GM06990 (cell line): ENCODE measurements around the gene FMNL3.

Experiments
- DNase-seq: peaks from one replicate; pipeline ENCODE4 v3.0.0-alpha.2; 2011; ENCODE audit not compliant: insufficient read length; ENCODE audit errors: extremely low read depth
- H3K27me3 ChIP-seq: replicated peaks from 2 replicates; pipeline ENCODE4 v1.6.0; 2011; ENCODE audit warnings: low read length; ENCODE audit not compliant: control insufficient read depth, insufficient read depth
- H3K36me3 ChIP-seq: 2 replicates; pipeline ENCODE4 v1.5.1; 2011; ENCODE audit warnings: low read length; ENCODE audit not compliant: control insufficient read depth, insufficient read depth
- H3K4me3 ChIP-seq: replicated peaks from 2 replicates; pipeline ENCODE4 v1.5.1; 2011; ENCODE audit warnings: low read depth, mild to moderate bottlenecking, control low read depth, low read length
- TF ChIP-seq, protein P1 (sequence below): IDR thresholded peaks from 2 replicates; pipeline ENCODE4 v1.5.1; 2011; ENCODE audit warnings: low read length, control low read depth, mild to moderate bottlenecking, inconsistent platforms; ENCODE audit not compliant: insufficient read depth, poor library complexity, severe bottlenecking

The FMNL3 gene

DNA sequence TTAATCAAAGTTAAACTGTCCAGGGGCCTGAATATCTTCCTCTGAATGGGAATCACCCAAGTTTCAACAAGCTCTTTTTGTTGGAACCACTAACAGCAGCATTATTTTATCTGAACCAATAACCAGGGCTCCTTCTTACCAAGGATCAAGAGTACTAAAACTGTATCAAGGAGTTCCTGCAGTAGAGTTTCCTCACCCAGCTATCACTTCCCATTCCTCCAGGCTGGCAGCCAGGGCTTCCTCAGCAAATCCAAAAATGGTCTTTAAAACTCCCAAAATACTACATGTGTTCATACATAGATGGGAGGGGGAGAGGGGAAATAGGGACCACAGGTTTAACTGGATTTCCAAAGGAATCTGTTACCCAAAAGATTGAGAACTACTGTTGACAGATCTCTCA is 10.5 kb downstream of the FMNL3 start:
- TF ChIP-seq, protein P1, sequence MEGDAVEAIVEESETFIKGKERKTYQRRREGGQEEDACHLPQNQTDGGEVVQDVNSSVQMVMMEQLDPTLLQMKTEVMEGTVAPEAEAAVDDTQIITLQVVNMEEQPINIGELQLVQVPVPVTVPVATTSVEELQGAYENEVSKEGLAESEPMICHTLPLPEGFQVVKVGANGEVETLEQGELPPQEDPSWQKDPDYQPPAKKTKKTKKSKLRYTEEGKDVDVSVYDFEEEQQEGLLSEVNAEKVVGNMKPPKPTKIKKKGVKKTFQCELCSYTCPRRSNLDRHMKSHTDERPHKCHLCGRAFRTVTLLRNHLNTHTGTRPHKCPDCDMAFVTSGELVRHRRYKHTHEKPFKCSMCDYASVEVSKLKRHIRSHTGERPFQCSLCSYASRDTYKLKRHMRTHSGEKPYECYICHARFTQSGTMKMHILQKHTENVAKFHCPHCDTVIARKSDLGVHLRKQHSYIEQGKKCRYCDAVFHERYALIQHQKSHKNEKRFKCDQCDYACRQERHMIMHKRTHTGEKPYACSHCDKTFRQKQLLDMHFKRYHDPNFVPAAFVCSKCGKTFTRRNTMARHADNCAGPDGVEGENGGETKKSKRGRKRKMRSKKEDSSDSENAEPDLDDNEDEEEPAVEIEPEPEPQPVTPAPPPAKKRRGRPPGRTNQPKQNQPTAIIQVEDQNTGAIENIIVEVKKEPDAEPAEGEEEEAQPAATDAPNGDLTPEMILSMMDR, result no peak
- DNase-seq, result no peak
- Histone ChIP-seq H3K27me3 (no peaks in the 10 kb centered on the region), H3K36me3 (0 out of 2 replicates have a peak, but pooled peaks cover 1% of the 10 kb centered on the region), H3K4me3 (no peak overlapping the region)

DNA sequence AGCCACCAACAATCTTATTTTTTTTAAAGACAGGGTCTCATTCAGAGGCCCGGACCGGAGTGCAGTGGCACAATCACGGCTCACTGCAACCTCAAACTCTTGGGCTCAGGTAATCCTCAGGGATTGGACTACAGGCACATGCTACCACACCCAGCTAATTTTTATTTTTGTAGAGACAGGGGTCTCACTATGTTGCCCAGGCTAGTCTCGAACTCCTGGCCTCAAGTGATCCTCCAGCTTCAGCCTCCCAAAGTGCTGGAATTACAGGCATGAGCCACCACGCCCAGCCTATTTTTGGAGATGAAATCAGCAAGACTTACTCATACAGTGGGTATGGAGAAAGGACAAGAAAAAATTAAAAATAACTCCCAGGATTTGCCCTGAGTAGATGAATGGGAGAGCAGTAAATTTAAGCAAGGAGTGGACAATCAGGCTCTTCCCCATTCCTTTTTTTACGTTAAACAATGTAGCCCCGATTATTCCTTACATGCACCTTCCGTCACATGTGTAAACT is 13.2 kb downstream of the FMNL3 start:
- TF ChIP-seq, protein P1, result no peak
- Histone ChIP-seq H3K27me3 (no peaks in the 10 kb centered on the region), H3K4me3 (no peak overlapping the region), H3K36me3 (0 out of 2 replicates have a peak, but pooled peaks cover 1% of the 10 kb centered on the region)
- DNase-seq, result no peak

DNA sequence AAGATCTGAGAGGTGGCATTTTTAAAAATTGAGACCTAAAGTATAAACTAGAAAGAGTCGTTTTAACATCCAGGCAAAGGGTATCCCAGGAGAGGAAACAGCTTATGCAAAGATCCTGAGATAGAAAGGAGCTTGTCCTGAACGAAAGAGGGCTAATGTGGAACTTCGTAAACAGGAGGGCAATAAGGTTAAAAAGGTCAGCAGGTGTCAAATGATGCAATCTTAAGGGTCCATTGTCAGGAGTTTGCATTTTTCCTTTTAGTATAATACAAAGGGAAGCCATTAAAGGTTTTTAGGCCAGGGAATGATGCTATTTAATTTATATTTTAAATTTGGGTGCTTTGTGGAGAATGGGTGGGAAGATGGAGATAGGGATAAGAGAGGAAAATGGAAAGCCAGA is 14.4 kb downstream of the FMNL3 start:
- no peaks in the 10 kb centered on the region for H3K27me3 ChIP-seq
- 0 out of 2 replicates have a peak, but pooled peaks cover 1% of the 10 kb centered on the region for H3K36me3 ChIP-seq
- DNase-seq, result no peak
- TF ChIP-seq, protein P1, result no peak
- H3K4me3 ChIP-seq, result no peak overlapping the region

DNA sequence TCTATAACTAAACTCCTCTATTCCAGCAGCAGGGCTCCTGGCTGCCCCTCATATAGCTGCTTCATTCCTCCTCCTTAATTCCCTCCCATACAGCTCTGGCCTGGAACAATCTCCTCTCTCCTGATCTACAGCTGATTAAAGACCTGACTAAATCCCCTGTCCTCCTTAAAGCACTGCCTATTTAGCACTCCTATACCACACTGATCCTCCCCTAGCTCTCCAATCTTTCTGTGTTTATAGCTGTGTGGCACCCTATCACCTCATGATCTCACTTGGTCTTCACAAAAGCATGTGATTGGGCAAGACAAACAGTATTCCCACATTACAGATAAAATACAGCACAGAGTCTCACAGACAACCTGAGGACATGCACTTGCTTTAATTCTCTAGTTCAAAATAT is 17.4 kb downstream of the FMNL3 start:
- TF ChIP-seq, protein P1, result no peak
- no peaks in the 10 kb centered on the region for H3K36me3 ChIP-seq
- no peak overlapping the region for H3K4me3 ChIP-seq
- H3K27me3 ChIP-seq, result no peaks in the 10 kb centered on the region
- DNase-seq, result no peak

DNA sequence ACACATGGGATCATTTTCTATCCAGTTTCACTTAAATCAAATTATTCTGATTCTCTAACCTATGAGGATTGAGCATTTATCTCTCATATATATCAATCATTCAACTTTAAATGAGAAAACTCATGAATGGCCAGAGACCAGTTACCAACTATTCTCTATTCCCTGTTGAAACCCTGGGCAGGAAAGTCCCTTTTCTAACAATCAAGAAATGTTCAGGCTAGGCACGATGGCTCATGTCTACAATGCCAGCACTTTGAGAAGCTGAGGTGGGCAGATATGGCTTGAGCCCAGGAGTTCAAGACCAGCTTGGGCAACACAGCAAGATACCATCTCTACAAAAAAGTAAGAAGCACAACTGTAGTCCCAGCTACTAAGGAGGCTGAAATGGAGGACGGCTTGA is 18.0 kb downstream of the FMNL3 start:
- TF ChIP-seq, protein P1, result no peak
- DNase-seq, result no peak
- Histone ChIP-seq H3K27me3 (no peaks in the 10 kb centered on the region), H3K36me3 (no peaks in the 10 kb centered on the region; the same call in 1 of the 2 replicates), H3K4me3 (no peak overlapping the region)

DNA sequence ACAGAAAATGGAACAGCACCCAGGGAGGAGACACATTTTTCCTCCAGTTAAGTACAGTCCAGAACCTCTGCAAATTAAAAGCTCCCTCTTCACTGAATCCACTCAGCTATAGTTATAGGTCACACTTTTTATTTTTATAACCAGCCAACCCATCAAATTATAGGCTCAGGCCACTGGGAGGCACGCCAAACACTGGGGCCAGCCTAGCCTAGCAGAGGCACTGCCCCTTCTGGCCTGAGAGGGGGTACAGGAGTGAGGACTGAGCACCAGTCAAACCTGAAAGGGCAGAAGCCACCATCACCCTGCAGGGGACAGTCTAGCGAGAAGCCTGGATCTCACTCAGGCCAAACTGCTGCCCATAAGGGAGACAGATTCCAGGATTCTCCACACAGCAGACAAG is 19.3 kb downstream of the FMNL3 start:
- no peaks in the 10 kb centered on the region for H3K27me3 ChIP-seq
- no peak overlapping the region for H3K4me3 ChIP-seq
- H3K36me3 ChIP-seq, result no peaks in the 10 kb centered on the region; the same call in 1 of the 2 replicates
- TF ChIP-seq, protein P1, result no peak
- DNase-seq, result no peak
